Transverse colon (tissue), 4 donors: ENCODE measurements around the gene P2RX6.

Source experiments
- EP300 ChIP-seq: sonication (generic); formaldehyde crosslinking; IDR thresholded peaks from one replicate; pipeline ENCODE4 v1.6.1; 2017; ENCODE audit warnings: antibody characterized with exemption, low read depth
- POLR2A ChIP-seq: fragments of 450-650 bp; IDR thresholded peaks from one replicate; pipeline ENCODE4 v1.6.1; 2016; ENCODE audit warnings: antibody characterized with exemption, mild to moderate bottlenecking, moderate library complexity
- POLR2AphosphoS5 ChIP-seq, 3 donors: sonication (generic); formaldehyde crosslinking; IDR thresholded peaks; one replicate each; pipeline ENCODE4 v1.6.1; 2016; ENCODE audit warnings: antibody characterized with exemption in 3 of 3
- TF ChIP-seq, protein P1 (sequence below), 5 experiments: fragments of 200-600 bp in 3 of 5; fragments of 450-650 bp in 2 of 5; sonication (generic) in 3 of 5; IDR thresholded peaks; 1 replicate in 2 of 5; 2 replicates in 3 of 5; pipeline ENCODE4 v1.5.1; 2016 to 2017; ENCODE audit warnings: antibody characterized with exemption in 5 of 5, inconsistent platforms in 3 of 5, mild to moderate bottlenecking in 2 of 5, moderate library complexity in 1 of 5

DNA sequence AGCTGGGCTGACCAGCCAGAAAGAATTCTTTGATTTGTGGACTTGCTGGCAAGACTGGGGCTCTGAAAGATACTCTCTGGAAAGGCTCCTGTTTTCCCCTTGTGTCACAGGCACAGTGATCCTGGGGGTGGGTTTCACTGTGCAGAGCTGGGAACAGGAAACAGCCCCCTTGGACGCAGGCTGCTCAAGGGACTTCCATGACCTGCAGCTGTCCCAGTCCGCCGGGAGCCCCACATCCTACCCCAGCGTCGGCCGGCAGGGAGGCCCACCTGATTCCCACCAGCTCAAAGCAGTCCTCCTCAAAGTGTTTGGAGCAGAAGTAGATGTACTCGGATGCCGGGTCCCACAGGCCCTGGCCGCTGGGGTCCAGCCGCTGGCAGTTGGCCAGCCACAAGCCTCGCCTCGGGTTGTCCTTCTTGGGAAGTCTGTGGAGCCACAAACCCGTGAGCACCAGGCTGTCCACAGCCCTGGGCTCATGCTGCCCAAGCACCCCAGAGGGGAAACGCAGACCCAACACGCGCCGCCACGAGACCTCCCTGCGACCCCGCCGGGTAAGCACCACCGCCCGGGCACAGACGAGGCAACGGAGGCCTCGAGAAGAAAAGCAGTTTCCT lies 13.9 kb upstream of the P2RX6 start:
- no peak for TF ChIP-seq EP300
- TF ChIP-seq, protein P1, sequence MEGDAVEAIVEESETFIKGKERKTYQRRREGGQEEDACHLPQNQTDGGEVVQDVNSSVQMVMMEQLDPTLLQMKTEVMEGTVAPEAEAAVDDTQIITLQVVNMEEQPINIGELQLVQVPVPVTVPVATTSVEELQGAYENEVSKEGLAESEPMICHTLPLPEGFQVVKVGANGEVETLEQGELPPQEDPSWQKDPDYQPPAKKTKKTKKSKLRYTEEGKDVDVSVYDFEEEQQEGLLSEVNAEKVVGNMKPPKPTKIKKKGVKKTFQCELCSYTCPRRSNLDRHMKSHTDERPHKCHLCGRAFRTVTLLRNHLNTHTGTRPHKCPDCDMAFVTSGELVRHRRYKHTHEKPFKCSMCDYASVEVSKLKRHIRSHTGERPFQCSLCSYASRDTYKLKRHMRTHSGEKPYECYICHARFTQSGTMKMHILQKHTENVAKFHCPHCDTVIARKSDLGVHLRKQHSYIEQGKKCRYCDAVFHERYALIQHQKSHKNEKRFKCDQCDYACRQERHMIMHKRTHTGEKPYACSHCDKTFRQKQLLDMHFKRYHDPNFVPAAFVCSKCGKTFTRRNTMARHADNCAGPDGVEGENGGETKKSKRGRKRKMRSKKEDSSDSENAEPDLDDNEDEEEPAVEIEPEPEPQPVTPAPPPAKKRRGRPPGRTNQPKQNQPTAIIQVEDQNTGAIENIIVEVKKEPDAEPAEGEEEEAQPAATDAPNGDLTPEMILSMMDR (IDR thresholded peaks at IDR 0.05) = peak in 1 of 5 experiments; percentile 6
- TF ChIP-seq POLR2AphosphoS5 (IDR thresholded peaks at IDR 0.05) = no peak
- no peak for TF ChIP-seq POLR2A
